Measurements from ENCODE around the gene HSPB3. TPM values are rescaled to one million over a fixed set of nuclear protein-coding genes. Genes with fewer than 3 reads are reported as not detected.

Gene HSPB3
- total RNA-seq, 1 experiment from 2014 or later, result not detected

GRCh38 chr5:54446379-54446732 is 9.1 kb upstream of the HSPB3 start:
- no peak for DNase-seq (ENCODE audit: unreplicated experiment)
- Mint-ChIP-seq H3K27ac (ENCODE audit: low read depth, unreplicated experiment) (no peak overlapping the region), H3K27me3 (ENCODE audit: insufficient read depth, unreplicated experiment) (no peaks in the 10 kb centered on the region), H3K4me3 (ENCODE audit: unreplicated experiment) (no peak overlapping the region), H3K4me1 (ENCODE audit: insufficient read depth, unreplicated experiment) (no peaks in the 10 kb centered on the region), H3K9me3 (ENCODE audit: unreplicated experiment) (no peaks in the 10 kb centered on the region), H3K36me3 (ENCODE audit: insufficient read depth, unreplicated experiment) (no peaks in the 10 kb centered on the region)
- no TSS peak for BruUV-seq (replicated peaks)
- POLR2A ChIA-PET, result interaction anchor here (1.9 kb wide), 1 partner anchor 11 kb away, joined by 6 read pairs; no protein-coding TSS in a partner anchor
- TF ChIP-seq CTCF (IDR thresholded peaks at IDR 0.05; ENCODE audit: unreplicated experiment), result no peak
- CTCF ChIA-PET, result interaction anchor here (0.5 to 1.3 kb wide), 4 partner anchors 27 to 134 kb away, joined by 3 to 4 read pairs (median 4); no protein-coding TSS in a partner anchor
- intact Hi-C loops (cut with micrococcal nuclease), result no loop called here

DNA sequence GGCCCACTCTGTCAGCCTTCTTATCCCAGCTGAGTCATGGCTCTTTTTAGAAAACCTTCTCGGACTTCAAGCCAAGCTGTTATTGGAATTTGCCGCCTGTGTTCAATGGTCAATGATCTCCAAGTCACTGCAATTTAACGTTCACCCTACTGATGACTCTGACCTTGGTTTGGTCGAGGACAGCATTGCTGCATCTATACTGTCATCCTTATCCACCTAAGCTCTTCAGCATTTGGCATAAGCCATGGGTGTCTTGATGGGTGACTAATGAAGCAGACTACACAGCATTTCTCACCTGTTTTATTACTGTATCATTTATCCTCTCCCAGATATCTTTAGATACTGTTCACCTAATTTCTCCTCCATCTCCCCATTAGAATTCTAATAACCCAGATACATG is 5.6 kb upstream of the HSPB3 start:
- no peak overlapping the region for H3K27ac Mint-ChIP-seq (ENCODE audit: low read depth, unreplicated experiment)
- H3K4me3 Mint-ChIP-seq (ENCODE audit: unreplicated experiment), result no peak overlapping the region
- intact Hi-C loops (cut with micrococcal nuclease), result no loop called here
- CTCF ChIA-PET, result interaction anchor here (0.7 to 0.9 kb wide), 4 partner anchors 17 to 256 kb away, joined by 3 read pairs; no protein-coding TSS in a partner anchor
- BruUV-seq (replicated peaks), result no TSS peak
- H3K36me3 Mint-ChIP-seq (ENCODE audit: insufficient read depth, unreplicated experiment), result no peaks in the 10 kb centered on the region
- DNase-seq (ENCODE audit: unreplicated experiment), result no peak
- no peak for TF ChIP-seq CTCF (IDR thresholded peaks at IDR 0.05; ENCODE audit: unreplicated experiment)
- POLR2A ChIA-PET, result no interaction called here
- no peaks in the 10 kb centered on the region for H3K27me3 Mint-ChIP-seq (ENCODE audit: insufficient read depth, unreplicated experiment)
- H3K4me1 Mint-ChIP-seq (ENCODE audit: insufficient read depth, unreplicated experiment), result no peaks in the 10 kb centered on the region
- H3K9me3 Mint-ChIP-seq (ENCODE audit: unreplicated experiment), result no peaks in the 10 kb centered on the region

- no peak for DNase-seq (ENCODE audit: unreplicated experiment)
- H3K4me3 Mint-ChIP-seq (ENCODE audit: unreplicated experiment), result no peak overlapping the region
- ChIA-PET POLR2A (no interaction called here), CTCF (interaction anchor here (0.7 to 1.8 kb wide), 3 partner anchors 13 to 137 kb away, joined by 3 to 4 read pairs (median 4); no protein-coding TSS in a partner anchor)
- TF ChIP-seq CTCF (IDR thresholded peaks at IDR 0.05; ENCODE audit: unreplicated experiment), result no peak
- no peak overlapping the region for H3K27ac Mint-ChIP-seq (ENCODE audit: low read depth, unreplicated experiment)
- no peaks in the 10 kb centered on the region for H3K4me1 Mint-ChIP-seq (ENCODE audit: insufficient read depth, unreplicated experiment)
- H3K9me3 Mint-ChIP-seq (ENCODE audit: unreplicated experiment), result no peaks in the 10 kb centered on the region
- intact Hi-C loops (cut with micrococcal nuclease), result no loop called here
- BruUV-seq (replicated peaks), result no TSS peak
- H3K27me3 Mint-ChIP-seq (ENCODE audit: insufficient read depth, unreplicated experiment), result no peaks in the 10 kb centered on the region
- no peaks in the 10 kb centered on the region for H3K36me3 Mint-ChIP-seq (ENCODE audit: insufficient read depth, unreplicated experiment)
Measured at GRCh38 chr5:54450542-54450941, 5.0 kb upstream of the HSPB3 start.

DNA sequence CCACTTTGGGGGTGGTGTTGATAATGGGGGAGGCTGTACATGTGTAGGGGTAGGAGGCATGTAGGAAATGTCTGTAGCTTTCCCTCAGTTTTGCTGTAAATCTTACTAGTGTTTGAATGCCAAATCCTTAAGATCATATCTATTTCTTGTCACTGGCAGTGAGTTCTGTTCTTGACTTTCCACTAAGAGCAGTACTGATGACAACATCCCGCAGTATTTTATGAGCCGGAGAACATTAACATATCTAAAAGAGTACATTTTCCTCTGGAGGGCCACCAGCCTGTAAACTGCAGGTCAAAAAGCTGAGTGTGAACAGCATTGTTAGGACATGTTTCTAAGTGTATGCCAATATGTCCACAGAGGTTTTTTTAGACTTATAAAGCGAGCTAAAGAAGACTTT is 2.5 kb upstream of the HSPB3 start:
- Mint-ChIP-seq H3K27ac (ENCODE audit: low read depth, unreplicated experiment) (no peak overlapping the region), H3K36me3 (ENCODE audit: insufficient read depth, unreplicated experiment) (no peaks in the 10 kb centered on the region), H3K4me1 (ENCODE audit: insufficient read depth, unreplicated experiment) (peaks cover 9% of the 10 kb centered on the region), H3K27me3 (ENCODE audit: insufficient read depth, unreplicated experiment) (no peaks in the 10 kb centered on the region), H3K4me3 (ENCODE audit: unreplicated experiment) (no peak overlapping the region), H3K9me3 (ENCODE audit: unreplicated experiment) (no peaks in the 10 kb centered on the region)
- no TSS peak for BruUV-seq (replicated peaks)
- no peak for TF ChIP-seq CTCF (IDR thresholded peaks at IDR 0.05; ENCODE audit: unreplicated experiment)
- DNase-seq (ENCODE audit: unreplicated experiment), result no peak
- ChIA-PET POLR2A (no interaction called here), CTCF (interaction anchor here (1.1 to 5.8 kb wide), 2 partner anchors 10 to 36 kb away, joined by 7 to 56 read pairs; no protein-coding TSS in a partner anchor)
- intact Hi-C loops (cut with micrococcal nuclease), result no loop called here

Data from MCF 10A (cell line).